Measurements from ENCODE around the gene ZFYVE9.

DNA sequence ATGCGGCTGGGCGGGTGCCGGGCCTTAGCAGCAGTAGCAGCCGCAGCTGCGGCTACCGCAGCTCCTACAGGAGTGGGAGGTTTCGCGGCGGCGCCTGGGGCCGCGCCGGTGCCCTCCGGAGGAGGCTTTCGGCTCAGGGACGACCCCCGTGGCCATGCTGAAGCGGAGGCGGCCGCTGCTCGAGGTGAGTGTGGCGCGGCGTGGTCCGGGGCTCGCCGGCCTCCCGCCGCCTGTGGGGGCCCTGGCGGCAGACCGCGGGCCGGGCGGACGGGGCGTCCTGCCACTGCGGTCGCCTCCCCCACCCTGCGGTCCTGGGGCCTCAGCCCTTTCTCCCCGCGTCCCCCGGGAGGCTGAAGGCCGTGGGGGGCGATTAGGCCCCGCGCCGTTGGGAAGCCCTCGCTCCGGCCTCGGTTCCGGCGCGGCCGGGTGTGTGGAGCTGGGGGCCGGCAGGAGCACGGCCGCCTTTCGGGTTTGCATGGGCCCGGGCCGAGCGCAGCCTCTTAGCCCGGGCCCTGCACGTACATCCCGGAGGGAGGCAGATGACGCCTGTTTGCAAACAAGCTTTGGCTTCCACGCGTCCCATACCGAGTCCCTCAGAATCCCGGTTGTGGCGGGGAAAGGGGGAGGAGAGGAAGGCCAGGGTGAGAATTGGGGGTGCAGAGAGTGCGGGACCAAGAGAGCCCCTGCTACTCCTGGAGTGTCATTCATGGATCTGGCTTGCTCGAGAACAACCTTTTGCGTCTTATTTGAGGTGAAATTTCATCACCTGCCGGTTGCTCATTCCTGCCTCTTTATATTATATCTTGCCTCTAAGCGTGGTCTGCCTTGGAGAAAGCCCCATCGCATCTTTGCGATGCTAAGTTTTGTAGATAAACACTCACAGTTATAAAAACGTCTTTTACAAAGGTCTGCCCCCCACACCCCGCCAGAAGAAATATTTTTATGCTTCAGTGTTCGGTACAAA, 613 bp downstream of the ZFYVE9 start:
- no peak; the same call in 1 of the 2 replicates for TF ChIP-seq ZNF143 (CRISPR knock-in tag; IDR thresholded peaks at IDR 0.05)
- TF ChIP-seq MXD1 (CRISPR knock-in tag; IDR thresholded peaks at IDR 0.05; ENCODE audit: borderline replicate concordance, poor library complexity, severe bottlenecking) = no peak
- TF ChIP-seq, protein P1, sequence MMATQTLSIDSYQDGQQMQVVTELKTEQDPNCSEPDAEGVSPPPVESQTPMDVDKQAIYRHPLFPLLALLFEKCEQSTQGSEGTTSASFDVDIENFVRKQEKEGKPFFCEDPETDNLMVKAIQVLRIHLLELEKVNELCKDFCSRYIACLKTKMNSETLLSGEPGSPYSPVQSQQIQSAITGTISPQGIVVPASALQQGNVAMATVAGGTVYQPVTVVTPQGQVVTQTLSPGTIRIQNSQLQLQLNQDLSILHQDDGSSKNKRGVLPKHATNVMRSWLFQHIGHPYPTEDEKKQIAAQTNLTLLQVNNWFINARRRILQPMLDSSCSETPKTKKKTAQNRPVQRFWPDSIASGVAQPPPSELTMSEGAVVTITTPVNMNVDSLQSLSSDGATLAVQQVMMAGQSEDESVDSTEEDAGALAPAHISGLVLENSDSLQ (IDR thresholded peaks at IDR 0.05) = no peak
- TF ChIP-seq RAD21 (CRISPR knock-in tag; conservative IDR thresholded peaks at IDR 0.05 in 1 of 2, IDR thresholded peaks at IDR 0.05 in 1 of 2) = no peak
- no peak for TF ChIP-seq MXI1 (IDR thresholded peaks at IDR 0.05; ENCODE audit: low read depth, low read length)
- TF ChIP-seq ZNF830 (CRISPR knock-in tag; IDR thresholded peaks at IDR 0.05) = no peak
- TF ChIP-seq, protein P2, sequence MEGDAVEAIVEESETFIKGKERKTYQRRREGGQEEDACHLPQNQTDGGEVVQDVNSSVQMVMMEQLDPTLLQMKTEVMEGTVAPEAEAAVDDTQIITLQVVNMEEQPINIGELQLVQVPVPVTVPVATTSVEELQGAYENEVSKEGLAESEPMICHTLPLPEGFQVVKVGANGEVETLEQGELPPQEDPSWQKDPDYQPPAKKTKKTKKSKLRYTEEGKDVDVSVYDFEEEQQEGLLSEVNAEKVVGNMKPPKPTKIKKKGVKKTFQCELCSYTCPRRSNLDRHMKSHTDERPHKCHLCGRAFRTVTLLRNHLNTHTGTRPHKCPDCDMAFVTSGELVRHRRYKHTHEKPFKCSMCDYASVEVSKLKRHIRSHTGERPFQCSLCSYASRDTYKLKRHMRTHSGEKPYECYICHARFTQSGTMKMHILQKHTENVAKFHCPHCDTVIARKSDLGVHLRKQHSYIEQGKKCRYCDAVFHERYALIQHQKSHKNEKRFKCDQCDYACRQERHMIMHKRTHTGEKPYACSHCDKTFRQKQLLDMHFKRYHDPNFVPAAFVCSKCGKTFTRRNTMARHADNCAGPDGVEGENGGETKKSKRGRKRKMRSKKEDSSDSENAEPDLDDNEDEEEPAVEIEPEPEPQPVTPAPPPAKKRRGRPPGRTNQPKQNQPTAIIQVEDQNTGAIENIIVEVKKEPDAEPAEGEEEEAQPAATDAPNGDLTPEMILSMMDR (IDR thresholded peaks at IDR 0.05 in 2 of 3, conservative IDR thresholded peaks at IDR 0.05 in 1 of 3; ENCODE audit: insufficient read depth in 2 of 3, low read depth in 1 of 3, low read length in 3 of 3) = no peak; a peak in 1 of 6 replicates
- TF ChIP-seq TAF9B (IDR thresholded peaks at IDR 0.05; ENCODE audit: partially characterized antibody) = no peak
- no peak for TF ChIP-seq CAMTA2 (CRISPR knock-in tag; conservative IDR thresholded peaks at IDR 0.05)
- TF ChIP-seq BHLHE40 (IDR thresholded peaks at IDR 0.05; ENCODE audit: low read length) = no peak

Measured in K562 (cell line).